ENCODE measurements around the gene SMIM36. TPM values are rescaled to one million over a fixed set of nuclear protein-coding genes. Genes with fewer than 3 reads are reported as not detected.
A peak's percentile ranks its signal among the peaks of the same experiment; 100 is the strongest.
"Not testable (repeated sequence)": the region's sequence is repeated elsewhere in the genome, so short reads cannot be mapped to it uniquely, and the experiment has no call there.

The SMIM36 gene
- total and polyA plus RNA-seq, 2 experiments from 2014 or later, result not detected

DNA sequence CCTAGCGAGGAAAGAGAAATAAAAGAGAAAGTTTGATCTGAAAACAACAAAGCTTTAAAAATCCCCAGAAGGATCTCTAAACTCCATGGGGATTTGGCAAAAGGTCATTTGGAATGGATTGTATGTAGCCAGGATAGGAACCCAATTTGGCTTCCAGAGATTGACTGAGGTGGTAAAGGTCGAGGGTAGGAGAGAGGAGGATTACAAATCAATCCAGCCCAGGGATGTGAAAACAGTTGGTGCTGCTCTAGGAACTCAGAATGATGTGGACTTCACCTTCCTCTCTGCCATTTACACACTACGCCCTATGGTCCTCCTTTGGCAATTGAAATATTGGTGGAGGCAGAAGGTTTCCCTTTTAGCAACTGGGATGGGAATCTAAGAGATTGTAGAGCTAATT is 18.8 kb upstream of the SMIM36 start:
- Histone ChIP-seq H3K27ac (no peak overlapping the region), H3K9me3 (ENCODE audit: low read depth) (no peaks in the 10 kb centered on the region), H3K27me3 (no peaks in the 10 kb centered on the region), H3K79me2 (no peaks in the 10 kb centered on the region), H4K20me1 (ENCODE audit: insufficient read depth, poor library complexity, severe bottlenecking) (no peaks in the 10 kb centered on the region), H3K9me2 (replicated peaks; ENCODE audit: insufficient read depth) (no peaks in the 10 kb centered on the region), H3K4me1 (ENCODE audit: insufficient read depth) (no peaks in the 10 kb centered on the region), H3K4me3 (no peak overlapping the region), H2AFZ (no peak overlapping the region), H3K4me2 (no peak overlapping the region), H3K36me3 (replicated peaks; ENCODE audit: insufficient read depth, low read depth) (no peaks in the 10 kb centered on the region)
- WGBS (ENCODE audit: low lambda C conversion rate, missing lambda C conversion rate), result 91% methylated on average over 3 of the region's 3 CpGs
- no peak for TF ChIP-seq EZH2phosphoT487 (IDR thresholded peaks at IDR 0.05; ENCODE audit: low read depth, severe bottlenecking, unreplicated experiment)
- TF ChIP-seq, protein P1, sequence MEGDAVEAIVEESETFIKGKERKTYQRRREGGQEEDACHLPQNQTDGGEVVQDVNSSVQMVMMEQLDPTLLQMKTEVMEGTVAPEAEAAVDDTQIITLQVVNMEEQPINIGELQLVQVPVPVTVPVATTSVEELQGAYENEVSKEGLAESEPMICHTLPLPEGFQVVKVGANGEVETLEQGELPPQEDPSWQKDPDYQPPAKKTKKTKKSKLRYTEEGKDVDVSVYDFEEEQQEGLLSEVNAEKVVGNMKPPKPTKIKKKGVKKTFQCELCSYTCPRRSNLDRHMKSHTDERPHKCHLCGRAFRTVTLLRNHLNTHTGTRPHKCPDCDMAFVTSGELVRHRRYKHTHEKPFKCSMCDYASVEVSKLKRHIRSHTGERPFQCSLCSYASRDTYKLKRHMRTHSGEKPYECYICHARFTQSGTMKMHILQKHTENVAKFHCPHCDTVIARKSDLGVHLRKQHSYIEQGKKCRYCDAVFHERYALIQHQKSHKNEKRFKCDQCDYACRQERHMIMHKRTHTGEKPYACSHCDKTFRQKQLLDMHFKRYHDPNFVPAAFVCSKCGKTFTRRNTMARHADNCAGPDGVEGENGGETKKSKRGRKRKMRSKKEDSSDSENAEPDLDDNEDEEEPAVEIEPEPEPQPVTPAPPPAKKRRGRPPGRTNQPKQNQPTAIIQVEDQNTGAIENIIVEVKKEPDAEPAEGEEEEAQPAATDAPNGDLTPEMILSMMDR (IDR thresholded peaks at IDR 0.05; ENCODE audit: poor library complexity), result no peak
- no peak for TF ChIP-seq EZH2 (IDR thresholded peaks at IDR 0.05; ENCODE audit: borderline replicate concordance)
- DNase-seq (ENCODE audit: low spot score), result no peak

- Histone ChIP-seq H2AFZ (no peak overlapping the region), H4K20me1 (ENCODE audit: insufficient read depth, poor library complexity, severe bottlenecking) (no peaks in the 10 kb centered on the region), H3K4me2 (no peak overlapping the region), H3K36me3 (replicated peaks; ENCODE audit: insufficient read depth, low read depth) (no peaks in the 10 kb centered on the region), H3K4me1 (ENCODE audit: insufficient read depth) (no peaks in the 10 kb centered on the region), H3K9me3 (ENCODE audit: low read depth) (no peaks in the 10 kb centered on the region), H3K27me3 (no peaks in the 10 kb centered on the region), H3K27ac (no peak overlapping the region), H3K4me3 (no peak overlapping the region), H3K79me2 (no peaks in the 10 kb centered on the region), H3K9me2 (replicated peaks; ENCODE audit: insufficient read depth) (no peaks in the 10 kb centered on the region)
- no peak for TF ChIP-seq EZH2phosphoT487 (IDR thresholded peaks at IDR 0.05; ENCODE audit: low read depth, severe bottlenecking, unreplicated experiment)
- TF ChIP-seq, protein P1 (IDR thresholded peaks at IDR 0.05; ENCODE audit: poor library complexity), result peak; percentile 85
- 62% methylated on average over 5 of the region's 5 CpGs for WGBS (ENCODE audit: low lambda C conversion rate, missing lambda C conversion rate)
- DNase-seq (ENCODE audit: low spot score), result peak; percentile 72
Observed at GRCh38 chr17:55527540-55528118, 16.4 kb upstream of the SMIM36 start.

DNA sequence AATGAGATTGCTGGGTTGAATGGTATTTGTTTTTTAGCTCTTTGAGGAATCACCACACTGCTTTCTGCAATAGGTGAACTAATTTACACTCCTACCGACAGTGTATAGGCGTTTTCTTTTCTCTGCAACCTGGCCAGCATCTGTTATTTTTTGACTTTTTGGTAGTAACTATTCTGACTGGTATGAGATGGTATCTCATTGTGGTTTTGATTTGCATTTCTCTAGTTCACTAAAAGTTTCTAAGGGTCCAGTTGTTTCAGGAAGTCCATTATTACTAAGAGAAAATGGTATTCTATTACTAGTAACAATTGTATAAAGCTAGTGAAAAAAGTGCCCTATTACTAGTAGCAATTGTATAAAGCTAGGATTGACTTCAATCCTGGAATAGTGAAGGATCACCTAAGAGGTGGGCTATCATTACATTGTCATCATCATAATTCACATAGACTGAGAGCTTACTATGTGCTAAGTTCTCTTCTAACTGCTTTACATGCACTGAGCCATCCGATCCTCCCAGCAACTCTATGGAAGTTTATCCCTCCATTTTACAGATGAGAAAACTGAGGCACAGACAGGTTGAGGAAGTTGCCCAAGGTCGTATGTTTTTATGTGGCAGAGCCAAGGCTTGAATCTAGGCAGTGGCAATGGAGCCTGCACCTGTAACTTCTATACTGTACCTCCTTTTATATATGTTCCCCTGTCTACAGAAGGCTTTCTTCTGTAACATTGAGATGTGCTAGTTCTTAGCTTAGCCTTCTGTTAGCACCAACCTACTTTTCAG is 13.4 kb upstream of the SMIM36 start:
- Histone ChIP-seq H3K4me1 (ENCODE audit: insufficient read depth) (no peaks in the 10 kb centered on the region), H3K79me2 (no peaks in the 10 kb centered on the region), H3K9me3 (ENCODE audit: low read depth) (no peaks in the 10 kb centered on the region), H3K36me3 (replicated peaks; ENCODE audit: insufficient read depth, low read depth) (no peaks in the 10 kb centered on the region), H3K27me3 (peaks cover 2% of the 10 kb centered on the region), H3K9me2 (replicated peaks; ENCODE audit: insufficient read depth) (no peaks in the 10 kb centered on the region), H3K4me2 (no peak overlapping the region), H2AFZ (no peak overlapping the region), H3K27ac (no peak overlapping the region), H3K4me3 (no peak overlapping the region), H4K20me1 (ENCODE audit: insufficient read depth, poor library complexity, severe bottlenecking) (no peaks in the 10 kb centered on the region)
- TF ChIP-seq EZH2 (IDR thresholded peaks at IDR 0.05; ENCODE audit: borderline replicate concordance), result no peak
- no peak for TF ChIP-seq EZH2phosphoT487 (IDR thresholded peaks at IDR 0.05; ENCODE audit: low read depth, severe bottlenecking, unreplicated experiment)
- TF ChIP-seq, protein P1 (IDR thresholded peaks at IDR 0.05; ENCODE audit: poor library complexity), result no peak
- DNase-seq (ENCODE audit: low spot score), result no peak
- WGBS (ENCODE audit: low lambda C conversion rate, missing lambda C conversion rate), result 81% methylated on average over 4 of the region's 4 CpGs

DNA sequence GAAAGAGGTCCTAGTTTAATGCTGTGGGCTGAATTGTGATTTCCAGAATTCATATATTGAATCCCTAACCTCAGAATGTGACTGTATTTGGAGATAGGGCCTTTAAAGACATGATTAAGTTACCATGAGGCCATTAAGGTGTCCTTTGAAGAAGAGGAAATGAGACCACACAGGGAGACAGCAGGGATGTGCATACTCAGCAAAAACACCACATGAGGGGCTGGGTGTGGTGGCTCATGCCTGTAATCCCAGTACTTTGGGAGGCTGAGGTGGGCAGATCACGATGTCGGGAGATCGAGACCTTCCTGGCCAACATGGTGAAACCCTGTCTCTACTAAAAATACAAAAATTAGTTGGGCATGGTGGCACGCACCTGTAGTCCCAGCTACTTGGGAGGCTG is 11.8 kb upstream of the SMIM36 start:
- not testable (repeated sequence) for H4K20me1 ChIP-seq (ENCODE audit: insufficient read depth, poor library complexity, severe bottlenecking); H3K36me3 ChIP-seq (replicated peaks; ENCODE audit: insufficient read depth, low read depth); H2AFZ ChIP-seq; H3K9me2 ChIP-seq (replicated peaks; ENCODE audit: insufficient read depth); H3K4me2 ChIP-seq; H3K27ac ChIP-seq; H3K4me3 ChIP-seq; H3K27me3 ChIP-seq; DNase-seq (ENCODE audit: low spot score); H3K9me3 ChIP-seq (ENCODE audit: low read depth); H3K4me1 ChIP-seq (ENCODE audit: insufficient read depth); H3K79me2 ChIP-seq
- WGBS (ENCODE audit: low lambda C conversion rate, missing lambda C conversion rate), result 97% methylated on average over 4 of the region's 4 CpGs

All from hepatocyte (in vitro differentiated cells).